K562 (cell line): ENCODE results near the gene GPATCH2L. TPM values are rescaled to one million over a fixed set of nuclear protein-coding genes. Genes with fewer than 3 reads are reported as not detected.

Experiments used
- ARID1B ChIP-seq: fragments of 450-650 bp; IDR thresholded peaks from 2 replicates; pipeline ENCODE4 v1.6.1; 2016; ENCODE audit warnings: antibody characterized with exemption, mild to moderate bottlenecking, inconsistent platforms
- CBFA2T2 ChIP-seq: fragments of 450-650 bp; conservative IDR thresholded peaks from 2 replicates; pipeline ENCODE4 v1.6.1; 2017; ENCODE audit warnings: mild to moderate bottlenecking
- PTTG1 ChIP-seq: fragments of 450-650 bp; IDR thresholded peaks from 2 replicates; pipeline ENCODE4 v1.6.1; 2016; ENCODE audit warnings: low read depth, mild to moderate bottlenecking, missing genetic modification characterization, missing compliant biosample characterization
- TOE1 ChIP-seq, 2 experiments: fragments of 450-650 bp in 1 of 2; sonication (generic) in 1 of 2; formaldehyde crosslinking in 1 of 2; IDR thresholded peaks; 2 replicates each; pipeline versions ENCODE4 v1.7.1 to v1.8.0; 2016 to 2022; ENCODE audit warnings: borderline replicate concordance in 2 of 2, mild to moderate bottlenecking in 2 of 2, antibody characterized with exemption in 1 of 2, inconsistent platforms in 1 of 2, low read depth in 1 of 2, missing genetic modification reagents in 1 of 2, moderate library complexity in 1 of 2
- TSC22D4 ChIP-seq: fragments of 450-650 bp; IDR thresholded peaks from 2 replicates; pipeline ENCODE4 v1.6.1; 2016; ENCODE audit warnings: missing genetic modification characterization, missing biosample characterization, control low read depth
- ZBTB1 ChIP-seq: sonication (generic); formaldehyde crosslinking; IDR thresholded peaks from 2 replicates; pipeline ENCODE4 v1.8.1; 2023; ENCODE audit warnings: missing genetic modification reagents, low read depth, mild to moderate bottlenecking, borderline replicate concordance
- ZNF347 ChIP-seq: fragments of 450-650 bp; formaldehyde crosslinking; IDR thresholded peaks from 2 replicates; pipeline ENCODE4 v1.4.0; 2020; ENCODE audit warnings: low read depth, mild to moderate bottlenecking, moderate library complexity
- ZNF717 ChIP-seq: fragments of 250-450 bp; sonication (Bioruptor Pico); IDR thresholded peaks from 2 replicates; pipeline ENCODE4 v1.5.0; 2021
- ZNF766 ChIP-seq: fragments of 200-800 bp; sonication (Bioruptor generic); conservative IDR thresholded peaks from 2 replicates; pipeline ENCODE4 v1.6.1; 2016; ENCODE audit warnings: missing genetic modification characterization, missing compliant biosample characterization
- polyA plus RNA-seq, 8 experiments: library from polyadenylated mRNA; depleted of rRNA in 4 of 8; stranded (reverse) in 5 of 8; unstranded in 3 of 8; fragments of >200 nt; fragmentation: Nextera tagmentation in 2 of 8; fragmentation: Illumina TruSeq in 1 of 8; extraction: Ambion mirVana in 2 of 8; extraction: Trizol in 1 of 8; gene quantifications; 2 replicates each; pipeline versions ENCODE4 v1.2.1 to v1.2.3, GENCODE V29; 2011 to 2014; ENCODE audit warnings: inconsistent platforms in 1 of 8, missing spikeins in 1 of 8
- total RNA-seq, 7 experiments: library from RNA; depleted of rRNA in 6 of 7; stranded (reverse); fragments of >200 nt in 6 of 7; fragmentation: Illumina TruSeq in 2 of 7; extraction: Trizol in 2 of 7; gene quantifications; 2 replicates each; pipeline versions ENCODE4 v1.2.1 to v1.2.3, GENCODE V29; 2011 to 2021; ENCODE audit warnings: low replicate concordance in 1 of 7
- TF ChIP-seq, protein P1 (sequence below): conservative IDR thresholded peaks from 2 replicates; pipeline ENCODE4 v1.6.1; 2011; ENCODE audit warnings: low read depth, mild to moderate bottlenecking, low read length; ENCODE audit not compliant: control insufficient read depth
- TF ChIP-seq, protein P2 (sequence below): IDR thresholded peaks from 2 replicates; pipeline ENCODE4 v1.6.1; 2016; ENCODE audit warnings: missing genetic modification characterization, missing compliant biosample characterization
- TF ChIP-seq, protein P3 (sequence below): fragments of 450-650 bp; IDR thresholded peaks from 2 replicates; pipeline ENCODE4 v1.6.1; 2017; ENCODE audit warnings: antibody characterized with exemption, mild to moderate bottlenecking
- TF ChIP-seq, protein P4 (sequence below): fragments of 250-450 bp; sonication (Bioruptor Pico); IDR thresholded peaks from 2 replicates; pipeline ENCODE4 v1.4.0; 2020; ENCODE audit warnings: borderline replicate concordance
- TF ChIP-seq, protein P5 (sequence below): fragments of 450-650 bp; IDR thresholded peaks from 2 replicates; pipeline ENCODE4 v1.6.1; 2018; ENCODE audit not compliant: partially characterized antibody

The GPATCH2L gene
- total and polyA plus RNA-seq, 9 of the 15 experiments (the other 6 are each of a cell fraction or from before 2014, with no cell fraction given), result 13.1 to 39.6 (median 20.0) TPM

GRCh38 chr14:76259029-76259735, 107.5 kb downstream of the GPATCH2L start (continued):
- TF ChIP-seq, protein P1, sequence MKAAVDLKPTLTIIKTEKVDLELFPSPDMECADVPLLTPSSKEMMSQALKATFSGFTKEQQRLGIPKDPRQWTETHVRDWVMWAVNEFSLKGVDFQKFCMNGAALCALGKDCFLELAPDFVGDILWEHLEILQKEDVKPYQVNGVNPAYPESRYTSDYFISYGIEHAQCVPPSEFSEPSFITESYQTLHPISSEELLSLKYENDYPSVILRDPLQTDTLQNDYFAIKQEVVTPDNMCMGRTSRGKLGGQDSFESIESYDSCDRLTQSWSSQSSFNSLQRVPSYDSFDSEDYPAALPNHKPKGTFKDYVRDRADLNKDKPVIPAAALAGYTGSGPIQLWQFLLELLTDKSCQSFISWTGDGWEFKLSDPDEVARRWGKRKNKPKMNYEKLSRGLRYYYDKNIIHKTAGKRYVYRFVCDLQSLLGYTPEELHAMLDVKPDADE, result no peak
- TF ChIP-seq, protein P2, sequence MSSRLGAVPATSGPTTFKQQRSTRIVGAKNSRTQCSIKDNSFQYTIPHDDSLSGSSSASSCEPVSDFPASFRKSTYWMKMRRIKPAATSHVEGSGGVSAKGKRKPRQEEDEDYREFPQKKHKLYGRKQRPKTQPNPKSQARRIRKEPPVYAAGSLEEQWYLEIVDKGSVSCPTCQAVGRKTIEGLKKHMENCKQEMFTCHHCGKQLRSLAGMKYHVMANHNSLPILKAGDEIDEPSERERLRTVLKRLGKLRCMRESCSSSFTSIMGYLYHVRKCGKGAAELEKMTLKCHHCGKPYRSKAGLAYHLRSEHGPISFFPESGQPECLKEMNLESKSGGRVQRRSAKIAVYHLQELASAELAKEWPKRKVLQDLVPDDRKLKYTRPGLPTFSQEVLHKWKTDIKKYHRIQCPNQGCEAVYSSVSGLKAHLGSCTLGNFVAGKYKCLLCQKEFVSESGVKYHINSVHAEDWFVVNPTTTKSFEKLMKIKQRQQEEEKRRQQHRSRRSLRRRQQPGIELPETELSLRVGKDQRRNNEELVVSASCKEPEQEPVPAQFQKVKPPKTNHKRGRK (tag), result no peak
- TF ChIP-seq ZBTB1 (no peak), ZNF766 (CRISPR knock-in tag) (no peak), TOE1 (IDR thresholded peaks at IDR 0.05; ENCODE audit: borderline replicate concordance) (no peak), TOE1 (CRISPR knock-in tag; IDR thresholded peaks at IDR 0.05; ENCODE audit: borderline replicate concordance, low read depth) (no peak), TSC22D4 (no peak), ARID1B (peak; percentile 67), ZNF347 (CRISPR knock-in tag) (no peak), CBFA2T2 (no peak), ZNF717 (CRISPR knock-in tag) (no peak), PTTG1 (tag) (no peak)
- TF ChIP-seq, protein P3, sequence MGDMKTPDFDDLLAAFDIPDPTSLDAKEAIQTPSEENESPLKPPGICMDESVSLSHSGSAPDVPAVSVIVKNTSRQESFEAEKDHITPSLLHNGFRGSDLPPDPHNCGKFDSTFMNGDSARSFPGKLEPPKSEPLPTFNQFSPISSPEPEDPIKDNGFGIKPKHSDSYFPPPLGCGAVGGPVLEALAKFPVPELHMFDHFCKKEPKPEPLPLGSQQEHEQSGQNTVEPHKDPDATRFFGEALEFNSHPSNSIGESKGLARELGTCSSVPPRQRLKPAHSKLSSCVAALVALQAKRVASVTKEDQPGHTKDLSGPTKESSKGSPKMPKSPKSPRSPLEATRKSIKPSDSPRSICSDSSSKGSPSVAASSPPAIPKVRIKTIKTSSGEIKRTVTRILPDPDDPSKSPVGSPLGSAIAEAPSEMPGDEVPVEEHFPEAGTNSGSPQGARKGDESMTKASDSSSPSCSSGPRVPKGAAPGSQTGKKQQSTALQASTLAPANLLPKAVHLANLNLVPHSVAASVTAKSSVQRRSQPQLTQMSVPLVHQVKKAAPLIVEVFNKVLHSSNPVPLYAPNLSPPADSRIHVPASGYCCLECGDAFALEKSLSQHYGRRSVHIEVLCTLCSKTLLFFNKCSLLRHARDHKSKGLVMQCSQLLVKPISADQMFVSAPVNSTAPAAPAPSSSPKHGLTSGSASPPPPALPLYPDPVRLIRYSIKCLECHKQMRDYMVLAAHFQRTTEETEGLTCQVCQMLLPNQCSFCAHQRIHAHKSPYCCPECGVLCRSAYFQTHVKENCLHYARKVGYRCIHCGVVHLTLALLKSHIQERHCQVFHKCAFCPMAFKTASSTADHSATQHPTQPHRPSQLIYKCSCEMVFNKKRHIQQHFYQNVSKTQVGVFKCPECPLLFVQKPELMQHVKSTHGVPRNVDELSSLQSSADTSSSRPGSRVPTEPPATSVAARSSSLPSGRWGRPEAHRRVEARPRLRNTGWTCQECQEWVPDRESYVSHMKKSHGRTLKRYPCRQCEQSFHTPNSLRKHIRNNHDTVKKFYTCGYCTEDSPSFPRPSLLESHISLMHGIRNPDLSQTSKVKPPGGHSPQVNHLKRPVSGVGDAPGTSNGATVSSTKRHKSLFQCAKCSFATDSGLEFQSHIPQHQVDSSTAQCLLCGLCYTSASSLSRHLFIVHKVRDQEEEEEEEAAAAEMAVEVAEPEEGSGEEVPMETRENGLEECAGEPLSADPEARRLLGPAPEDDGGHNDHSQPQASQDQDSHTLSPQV, result peak; percentile 44
- TF ChIP-seq, protein P4, sequence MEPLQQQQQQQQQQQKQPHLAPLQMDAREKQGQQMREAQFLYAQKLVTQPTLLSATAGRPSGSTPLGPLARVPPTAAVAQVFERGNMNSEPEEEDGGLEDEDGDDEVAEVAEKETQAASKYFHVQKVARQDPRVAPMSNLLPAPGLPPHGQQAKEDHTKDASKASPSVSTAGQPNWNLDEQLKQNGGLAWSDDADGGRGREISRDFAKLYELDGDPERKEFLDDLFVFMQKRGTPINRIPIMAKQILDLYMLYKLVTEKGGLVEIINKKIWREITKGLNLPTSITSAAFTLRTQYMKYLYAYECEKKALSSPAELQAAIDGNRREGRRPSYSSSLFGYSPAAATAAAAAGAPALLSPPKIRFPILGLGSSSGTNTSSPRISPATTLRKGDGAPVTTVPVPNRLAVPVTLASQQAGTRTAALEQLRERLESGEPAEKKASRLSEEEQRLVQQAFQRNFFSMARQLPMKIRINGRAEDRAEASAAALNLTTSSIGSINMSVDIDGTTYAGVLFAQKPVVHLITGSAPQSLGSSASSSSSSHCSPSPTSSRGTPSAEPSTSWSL (CRISPR knock-in tag), result no peak
- TF ChIP-seq, protein P5, sequence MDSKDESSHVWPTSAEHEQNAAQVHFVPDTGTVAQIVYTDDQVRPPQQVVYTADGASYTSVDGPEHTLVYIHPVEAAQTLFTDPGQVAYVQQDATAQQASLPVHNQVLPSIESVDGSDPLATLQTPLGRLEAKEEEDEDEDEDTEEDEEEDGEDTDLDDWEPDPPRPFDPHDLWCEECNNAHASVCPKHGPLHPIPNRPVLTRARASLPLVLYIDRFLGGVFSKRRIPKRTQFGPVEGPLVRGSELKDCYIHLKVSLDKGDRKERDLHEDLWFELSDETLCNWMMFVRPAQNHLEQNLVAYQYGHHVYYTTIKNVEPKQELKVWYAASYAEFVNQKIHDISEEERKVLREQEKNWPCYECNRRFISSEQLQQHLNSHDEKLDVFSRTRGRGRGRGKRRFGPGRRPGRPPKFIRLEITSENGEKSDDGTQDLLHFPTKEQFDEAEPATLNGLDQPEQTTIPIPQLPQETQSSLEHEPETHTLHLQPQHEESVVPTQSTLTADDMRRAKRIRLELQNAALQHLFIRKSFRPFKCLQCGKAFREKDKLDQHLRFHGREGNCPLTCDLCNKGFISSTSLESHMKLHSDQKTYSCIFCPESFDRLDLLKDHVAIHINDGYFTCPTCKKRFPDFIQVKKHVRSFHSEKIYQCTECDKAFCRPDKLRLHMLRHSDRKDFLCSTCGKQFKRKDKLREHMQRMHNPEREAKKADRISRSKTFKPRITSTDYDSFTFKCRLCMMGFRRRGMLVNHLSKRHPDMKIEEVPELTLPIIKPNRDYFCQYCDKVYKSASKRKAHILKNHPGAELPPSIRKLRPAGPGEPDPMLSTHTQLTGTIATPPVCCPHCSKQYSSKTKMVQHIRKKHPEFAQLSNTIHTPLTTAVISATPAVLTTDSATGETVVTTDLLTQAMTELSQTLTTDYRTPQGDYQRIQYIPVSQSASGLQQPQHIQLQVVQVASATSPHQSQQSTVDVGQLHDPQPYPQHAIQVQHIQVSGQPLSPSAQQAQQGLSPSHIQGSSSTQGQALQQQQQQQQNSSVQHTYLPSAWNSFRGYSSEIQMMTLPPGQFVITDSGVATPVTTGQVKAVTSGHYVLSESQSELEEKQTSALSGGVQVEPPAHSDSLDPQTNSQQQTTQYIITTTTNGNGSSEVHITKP, result no peak
